Femur (tissue), 1 donor: ENCODE measurements around the gene FHL2.
"Not testable (repeated sequence)": the region's sequence is repeated elsewhere in the genome, so short reads cannot be mapped to it uniquely, and the experiment has no call there.

Experiments
- DNase-seq: peaks from one replicate; pipeline ENCODE4 v3.0.0-alpha.2; 2017

FHL2 gene

DNA sequence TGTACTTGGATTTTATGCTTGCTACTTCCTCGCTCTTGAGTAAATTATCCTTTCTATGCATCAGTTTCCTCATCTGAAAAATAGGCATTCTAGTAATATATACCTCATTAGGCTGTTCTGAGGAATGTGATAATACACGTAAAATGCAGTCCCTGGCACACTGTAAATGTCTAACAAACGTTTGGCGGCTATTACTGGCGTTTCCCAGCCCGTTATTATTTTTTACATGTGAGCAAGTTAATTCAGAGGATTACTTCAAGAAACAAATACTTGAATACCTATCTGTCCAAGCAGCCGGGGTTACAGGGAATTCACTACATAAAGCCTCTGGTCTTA, 62.1 kb downstream of the FHL2 start:
- DNase-seq, result no peak

DNA sequence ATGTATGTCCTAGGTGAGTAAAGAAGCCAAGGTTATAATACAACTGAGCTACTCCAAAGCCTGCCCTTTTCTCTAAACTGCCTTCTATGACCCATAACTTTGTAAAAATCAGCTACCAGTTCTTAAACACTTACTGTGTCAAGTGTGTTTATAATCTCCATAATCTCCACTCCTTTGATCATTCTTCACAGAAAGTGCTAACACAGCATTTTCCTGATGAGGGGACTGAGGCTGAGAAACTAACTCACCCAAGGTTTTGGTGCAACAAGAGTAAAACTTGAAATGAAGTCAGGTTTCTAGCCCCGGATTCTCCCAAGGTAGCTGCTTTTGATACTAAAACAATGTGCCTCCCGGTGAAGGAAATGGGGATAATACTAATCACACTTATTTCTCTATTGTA, 63.4 kb downstream of the FHL2 start:
- no peak for DNase-seq

DNA sequence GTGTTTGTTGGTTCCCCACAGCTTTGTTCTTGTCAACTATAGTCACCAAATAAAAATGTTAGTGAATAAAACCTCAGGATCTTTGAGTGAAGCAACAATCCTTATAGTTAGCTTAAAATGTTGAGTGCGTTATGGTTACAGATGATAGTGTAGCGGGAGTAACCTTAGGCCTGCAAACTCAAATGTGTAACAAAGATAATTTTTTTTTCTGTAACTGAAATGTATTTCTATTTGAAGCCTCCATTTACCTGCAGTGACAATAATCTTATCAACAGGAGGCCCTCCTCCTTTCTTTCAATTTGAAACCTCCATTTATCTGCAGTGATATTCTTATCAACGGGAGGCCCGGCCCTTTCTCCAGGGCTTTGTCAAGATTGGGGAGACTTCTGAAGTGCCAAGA, 64.6 kb downstream of the FHL2 start:
- DNase-seq, result no peak

DNA sequence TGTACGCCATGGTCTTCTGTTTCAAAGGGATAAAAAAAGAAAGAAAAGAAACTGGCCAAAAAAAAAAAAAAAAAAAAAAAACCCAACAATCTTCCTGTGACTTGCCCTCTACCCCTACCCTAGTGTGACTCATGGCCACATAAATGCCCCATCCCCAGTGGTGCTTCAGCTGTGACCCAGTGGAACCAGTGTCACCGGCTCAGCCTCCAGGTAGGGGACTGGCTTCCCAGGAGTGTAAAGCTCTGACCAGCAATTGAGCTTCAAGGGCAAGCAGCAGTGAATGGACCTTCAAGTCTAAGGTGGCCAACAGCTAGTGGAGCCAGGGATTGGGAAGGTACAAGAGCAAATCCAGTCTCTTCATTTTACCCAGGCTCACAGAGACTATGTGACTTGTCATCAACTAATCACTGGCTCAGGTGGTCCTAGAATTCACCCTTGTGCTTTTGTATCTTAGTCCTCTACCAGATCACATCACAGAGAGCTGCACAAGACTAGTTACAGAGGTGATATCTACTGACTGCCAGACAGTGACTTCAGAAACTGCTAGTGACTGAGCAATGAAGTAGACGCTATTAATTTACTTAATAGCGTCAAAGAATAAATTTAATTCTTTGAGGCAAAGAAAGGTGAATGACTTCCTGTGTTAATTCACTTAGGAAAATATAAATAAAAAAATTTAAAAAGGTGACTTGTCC, 68.0 kb downstream of the FHL2 start:
- no peak for DNase-seq

DNA sequence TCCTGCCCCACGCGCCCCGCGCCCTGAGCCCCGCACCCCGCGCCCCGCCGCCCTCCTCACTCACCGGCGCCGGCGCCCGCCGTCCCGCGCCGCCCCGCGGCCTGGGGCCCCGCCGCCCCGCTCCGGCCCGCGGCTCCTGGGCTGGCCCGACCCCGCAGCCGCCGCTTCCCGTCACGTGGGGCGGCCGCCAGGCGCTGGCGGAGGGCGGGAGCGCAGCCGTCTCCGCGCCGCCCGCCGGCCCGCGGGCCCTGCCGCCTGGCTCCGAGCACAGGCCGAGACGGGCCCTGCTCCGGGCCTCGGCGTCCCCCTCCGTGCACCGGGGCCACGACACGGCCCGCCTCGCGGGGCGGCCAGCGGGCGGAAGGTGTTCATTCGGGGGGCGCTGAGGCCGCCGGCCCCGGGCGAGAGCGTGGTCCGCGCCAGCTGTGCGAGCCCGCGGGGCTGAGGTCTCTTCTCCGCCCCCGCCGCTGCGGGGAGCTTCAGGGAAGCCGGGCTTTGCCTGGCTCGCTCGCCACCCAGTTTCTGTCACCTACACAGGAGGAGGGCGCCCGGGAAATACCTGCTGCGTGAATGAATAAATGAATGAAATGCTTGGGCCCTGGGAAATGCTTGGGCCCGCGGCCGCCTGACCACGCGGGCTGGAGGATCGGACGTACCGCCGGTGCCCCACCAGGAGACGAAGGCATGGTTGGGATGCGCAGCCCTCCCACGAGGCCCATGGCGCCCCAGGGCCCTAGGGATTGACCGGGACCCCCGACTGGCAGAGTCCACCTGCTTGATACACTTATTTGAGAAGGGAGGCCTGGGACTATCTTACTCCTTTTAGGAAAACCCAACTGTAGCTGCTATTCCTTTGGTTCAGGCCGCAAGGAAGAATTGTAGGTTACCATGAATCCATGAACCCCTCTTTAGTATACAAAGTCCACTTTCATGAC, 69.0 kb downstream of the FHL2 start, which contains the start of gene TGFBRAP1:
Gene TGFBRAP1 (minus strand): TSS at position 175 of the 935 bp plus-strand sequence. CDS start 21,434 bp downstream, outside the sequence.
- DNase-seq, result peak; percentile 67

DNA sequence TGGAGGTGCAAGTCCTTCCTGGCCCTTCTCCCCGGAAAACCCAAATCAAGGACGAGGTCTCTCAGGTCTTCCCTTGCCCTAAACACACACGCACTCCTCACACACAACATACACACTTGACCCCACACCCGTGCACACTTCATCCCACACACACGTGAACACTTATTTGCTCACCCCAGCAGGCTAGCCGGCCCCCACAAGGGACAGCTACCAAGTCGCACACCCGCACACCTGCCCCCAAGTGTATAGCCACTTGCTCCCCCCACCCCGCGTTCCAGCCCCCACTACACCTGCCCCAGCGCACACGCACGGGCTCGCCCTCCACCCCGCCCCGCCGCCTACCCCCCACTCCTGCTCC, 69.7 kb downstream of the FHL2 start:
- DNase-seq, result peak; percentile 44

DNA sequence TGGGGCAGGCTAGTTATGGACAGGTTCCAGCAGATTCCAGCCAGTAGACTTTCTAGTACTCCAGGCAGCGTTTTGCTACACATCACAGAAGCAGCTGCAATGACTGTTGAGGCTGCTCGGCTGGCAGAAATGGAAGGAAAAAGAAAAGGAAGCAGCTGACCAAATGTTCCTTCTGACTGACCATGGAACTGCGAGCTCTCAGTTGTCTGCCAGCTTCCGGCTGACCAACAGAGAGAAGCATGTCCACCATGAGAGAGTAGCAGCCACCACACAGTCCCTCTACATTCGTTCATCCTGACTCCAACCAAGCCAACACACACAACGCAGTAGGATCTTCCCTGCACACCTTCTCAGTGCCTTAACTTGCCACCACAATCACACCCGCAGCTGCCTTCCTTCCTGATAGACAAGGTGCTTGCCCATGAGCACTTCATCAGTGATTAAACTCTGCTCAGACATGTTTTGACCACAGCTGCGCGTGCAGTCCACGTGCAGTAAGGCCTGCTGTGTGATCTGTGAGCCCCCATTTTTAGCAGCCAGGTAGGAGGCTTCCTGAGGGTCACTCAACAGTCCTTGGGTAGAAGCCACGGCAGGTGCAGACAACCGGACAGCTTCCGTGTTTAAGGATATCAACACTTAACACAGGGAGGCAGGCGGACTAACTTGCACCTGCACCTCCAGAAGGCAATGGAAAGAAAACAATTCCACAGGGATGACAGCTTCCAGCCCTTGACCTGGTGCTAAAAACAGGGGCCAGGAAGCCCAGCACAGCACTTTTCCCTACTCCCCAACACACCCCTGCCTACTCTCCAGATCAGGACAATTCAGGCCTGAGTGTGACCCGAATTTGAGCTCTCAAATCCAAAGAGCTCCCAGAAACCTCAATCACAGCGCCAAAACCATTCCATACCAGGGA, 70.3 kb downstream of the FHL2 start:
- DNase-seq, result peak; percentile 36

DNA sequence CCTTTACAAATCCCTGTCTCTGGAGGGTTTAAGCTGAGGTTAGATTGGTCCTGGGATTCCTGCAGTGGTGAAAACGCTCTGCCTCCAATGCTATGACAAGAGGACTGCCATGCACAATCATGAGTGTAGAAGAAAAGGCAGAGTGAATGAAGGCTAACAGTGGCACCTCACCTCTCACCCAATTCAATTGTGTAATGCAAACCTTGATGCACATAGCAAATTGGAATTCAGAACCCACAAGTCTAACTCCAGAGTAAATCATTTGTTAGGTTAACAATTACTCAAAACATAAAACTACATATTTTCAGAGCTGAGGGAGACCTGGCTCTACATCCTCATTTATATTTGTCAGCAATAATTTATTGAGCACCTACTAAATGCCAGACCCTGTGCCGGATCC, 71.2 kb downstream of the FHL2 start:
- no peak for DNase-seq

DNA sequence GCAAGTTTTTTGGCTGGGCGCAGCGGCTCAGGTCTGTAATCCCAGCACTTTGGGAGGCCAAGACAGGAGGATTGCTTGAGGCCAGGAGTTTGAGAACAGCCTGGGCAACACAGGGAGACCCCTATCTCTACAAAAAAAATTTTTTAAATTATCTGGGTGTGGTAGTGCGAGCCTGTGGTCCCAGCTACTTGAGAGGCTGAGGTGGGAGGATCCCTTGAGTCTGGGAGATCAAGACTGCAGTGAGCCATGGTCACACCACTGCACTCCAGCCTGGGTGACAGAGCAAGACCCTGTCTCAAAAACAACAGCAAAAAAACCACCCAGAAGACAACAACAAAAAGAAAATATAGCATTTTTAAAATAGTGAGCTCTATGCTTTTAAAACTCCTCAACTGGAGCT, 71.6 kb downstream of the FHL2 start:
- not testable (repeated sequence) for DNase-seq

DNA sequence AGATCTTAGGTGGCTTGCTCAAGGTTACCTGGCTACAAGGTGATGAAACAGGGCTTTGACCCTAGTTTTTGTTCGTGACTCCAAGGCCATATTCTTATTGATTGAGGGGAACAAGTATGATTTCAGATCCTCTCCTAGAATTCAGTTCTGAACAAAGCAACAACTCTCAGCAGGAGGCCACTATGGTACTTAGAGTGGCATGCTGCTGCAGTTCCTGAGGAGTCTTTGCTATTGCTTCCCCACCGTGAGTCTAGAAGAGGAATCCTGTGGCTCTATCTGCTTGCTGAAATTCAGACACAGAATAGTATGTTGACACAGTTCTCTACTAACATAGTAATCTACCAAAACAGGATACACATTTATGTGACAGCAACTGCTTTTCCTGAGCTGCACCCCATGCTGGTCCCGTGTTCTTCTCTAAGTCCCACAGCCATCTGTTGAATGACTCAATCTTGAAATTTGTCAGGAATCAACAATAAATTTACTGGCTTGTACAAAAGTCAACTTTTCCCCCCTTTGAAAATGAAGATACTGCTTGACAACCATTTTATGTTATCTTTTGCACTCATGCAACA, 73.4 kb downstream of the FHL2 start:
- DNase-seq, result no peak

DNA sequence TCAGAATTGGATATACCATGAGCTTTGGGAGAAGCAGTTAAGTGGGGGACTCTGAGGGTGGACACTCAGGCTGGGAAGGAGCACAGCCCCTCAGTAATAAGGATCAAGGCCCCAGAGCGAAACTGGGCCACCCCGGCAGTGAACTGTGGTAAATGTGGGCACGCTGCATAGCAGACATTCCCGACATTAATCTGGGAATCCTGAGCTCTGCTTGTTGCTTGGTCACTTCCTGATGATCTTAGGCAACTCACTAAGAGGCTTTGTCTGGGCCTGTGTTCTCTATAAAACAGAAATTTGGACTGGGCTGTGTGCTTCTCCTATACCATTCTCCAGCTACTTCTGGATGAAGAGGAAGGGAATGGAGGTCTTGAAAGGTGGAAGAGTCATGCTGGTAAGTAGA, 74.1 kb downstream of the FHL2 start:
- no peak for DNase-seq

DNA sequence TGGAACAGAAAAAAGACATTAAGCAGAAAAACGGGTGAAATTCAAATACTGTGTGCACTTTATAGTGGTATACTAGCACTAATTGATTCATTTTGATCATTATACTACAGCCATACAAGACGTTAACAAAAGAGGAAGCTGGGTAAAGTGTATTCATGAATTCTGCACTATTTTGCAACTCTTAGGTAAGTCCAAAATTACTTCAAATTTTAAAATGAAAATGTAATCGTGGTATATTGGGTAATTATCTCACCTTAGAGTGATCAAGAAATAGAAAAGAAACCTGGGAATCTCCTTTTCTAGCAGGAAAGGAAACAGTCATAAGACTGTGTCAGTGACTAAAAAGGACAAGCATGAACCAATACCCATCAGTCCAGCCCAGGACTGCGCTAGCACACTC, 74.8 kb downstream of the FHL2 start:
- DNase-seq, result no peak

DNA sequence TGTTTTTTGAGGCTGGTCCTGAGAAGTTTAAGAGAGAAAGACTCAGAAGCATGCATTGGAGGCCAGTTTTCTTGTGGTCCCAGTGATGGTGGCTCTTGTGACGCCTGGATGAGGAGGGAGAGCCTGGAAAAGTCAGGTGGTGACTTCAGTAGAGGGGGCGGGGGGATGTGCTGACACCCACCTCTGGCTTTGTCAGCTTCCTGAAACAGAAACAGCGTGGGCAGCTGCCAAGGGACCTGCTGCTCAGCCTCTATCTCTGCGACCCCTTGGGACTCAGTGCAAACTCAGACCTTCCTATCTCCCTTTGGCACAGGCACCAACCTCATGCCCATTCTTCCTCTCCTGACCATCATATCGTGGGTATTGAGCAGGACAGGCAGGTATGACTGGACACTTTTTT, 75.7 kb downstream of the FHL2 start:
- DNase-seq, result no peak

DNA sequence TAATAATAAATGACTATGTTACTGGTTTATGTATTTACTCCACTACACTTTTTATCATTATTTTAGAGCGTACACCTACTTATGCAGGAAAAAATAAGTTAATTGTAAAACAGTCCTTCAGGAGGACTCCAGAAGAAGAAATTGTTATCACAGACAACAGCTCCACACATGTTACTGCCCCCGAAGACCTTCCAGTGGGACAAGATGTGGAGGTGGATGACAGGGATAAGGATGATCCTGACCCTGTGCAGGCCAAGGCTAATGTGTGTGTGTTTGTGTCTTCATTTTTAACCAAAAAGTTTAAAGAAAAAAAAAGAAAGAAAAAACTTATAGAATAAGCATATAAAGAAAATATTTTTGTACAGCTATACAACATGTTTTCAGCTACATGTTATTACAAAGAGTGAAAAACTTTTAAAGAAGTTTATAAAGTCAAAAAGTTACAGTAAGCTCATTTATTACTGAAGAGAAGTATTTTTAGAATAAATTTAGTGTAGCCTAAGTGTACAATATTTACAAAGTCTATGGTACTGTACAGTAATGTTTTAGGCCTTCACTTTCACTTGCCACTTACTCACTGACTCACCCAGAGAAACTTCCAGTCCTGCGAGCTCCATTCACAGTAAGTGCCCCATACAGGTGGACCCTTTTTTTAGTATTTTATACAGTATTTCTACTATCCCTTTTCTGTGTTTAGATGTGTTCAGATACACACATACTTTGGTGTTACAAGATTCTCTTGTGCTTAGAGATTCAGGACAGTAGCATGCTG, 76.8 kb downstream of the FHL2 start:
- DNase-seq, result no peak

DNA sequence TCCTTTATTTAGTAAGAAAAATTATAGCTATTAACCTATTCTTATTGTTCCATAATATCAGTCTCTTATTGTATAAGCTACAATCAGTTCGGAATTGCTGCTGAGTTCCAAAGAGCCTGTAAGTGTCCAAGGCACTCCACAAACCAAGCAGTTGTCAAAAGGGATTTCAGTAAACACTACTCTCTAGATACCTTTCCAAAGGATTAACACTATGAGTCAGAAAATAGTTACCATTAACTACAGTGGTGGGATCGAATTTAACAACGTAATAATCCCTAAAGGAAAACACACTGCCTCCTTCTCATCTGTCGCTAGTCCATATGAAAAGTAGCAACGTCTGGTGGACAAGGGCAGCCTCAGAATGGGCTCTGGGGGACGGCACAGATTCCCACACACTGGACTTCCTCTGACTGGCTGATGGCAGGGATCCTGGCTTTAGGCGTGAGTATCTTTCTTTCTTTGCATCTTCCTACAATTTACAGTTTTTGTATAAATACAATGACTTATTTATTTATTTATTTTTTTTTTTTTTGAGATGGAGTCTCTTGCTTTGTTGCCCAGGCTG, 78.1 kb downstream of the FHL2 start:
- no peak for DNase-seq

DNA sequence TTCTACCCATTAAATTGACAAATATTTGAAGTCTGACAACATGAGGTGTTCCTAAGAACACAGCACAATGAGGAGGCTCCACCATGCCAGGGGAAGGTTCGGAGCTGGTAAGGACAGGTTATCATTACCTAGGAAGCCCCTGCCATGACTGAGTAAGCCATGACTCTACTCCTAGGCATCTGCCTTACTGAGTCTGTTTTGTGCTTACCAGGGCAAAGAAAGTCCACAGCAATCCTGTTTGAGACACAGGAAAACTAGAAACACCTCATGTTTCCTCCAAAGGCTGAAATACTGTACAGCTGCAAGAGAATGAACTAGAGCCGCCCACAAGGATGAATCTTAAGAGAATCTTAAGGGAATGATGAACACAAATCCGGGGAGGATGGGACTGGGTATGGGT, 80.9 kb downstream of the FHL2 start:
- DNase-seq, result no peak

DNA sequence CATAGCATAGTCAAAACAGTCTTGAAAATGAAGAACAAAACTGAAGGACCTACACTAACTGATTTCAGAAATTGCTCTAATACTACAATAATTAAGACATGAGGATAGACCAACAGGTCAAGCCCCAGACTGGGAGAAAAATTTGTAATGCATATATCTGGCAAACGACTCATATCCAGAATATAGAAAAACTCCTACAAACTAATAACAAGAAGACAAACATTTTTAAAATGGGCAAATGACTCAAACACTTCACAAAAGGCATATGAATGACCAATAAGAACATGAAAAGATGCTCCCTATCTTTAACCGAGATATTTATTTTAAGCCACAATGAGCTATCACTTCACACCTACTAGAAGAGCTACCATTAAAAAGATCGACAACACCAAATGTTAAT, 83.5 kb downstream of the FHL2 start:
- DNase-seq, result no peak

DNA sequence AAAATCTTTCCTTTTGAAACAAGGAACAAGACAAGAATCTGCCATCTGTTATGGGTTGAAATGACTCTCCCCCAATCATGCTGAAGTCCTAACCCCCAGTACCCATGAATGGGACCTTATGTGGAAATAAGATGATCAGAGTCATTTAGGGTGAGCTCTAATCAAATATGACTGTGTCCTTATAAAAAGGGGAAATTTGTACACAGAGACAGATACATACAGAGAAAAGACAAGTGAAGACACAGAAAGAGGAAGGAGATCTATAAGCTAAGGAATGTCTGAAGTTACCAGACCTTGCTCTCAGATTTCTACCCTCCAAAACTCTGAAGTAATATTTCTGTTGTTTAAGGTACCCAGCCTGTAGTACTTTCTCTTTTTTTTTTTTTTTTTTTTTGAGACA, 85.0 kb downstream of the FHL2 start:
- no peak for DNase-seq
